ENCODE results near the gene RXFP4. TPM values are rescaled to one million over a fixed set of nuclear protein-coding genes. Genes with fewer than 3 reads are reported as not detected.

RXFP4 gene
- total and polyA plus RNA-seq, 9 of the 15 experiments (the other 6 are each of a cell fraction or from before 2014, with no cell fraction given): 0.64 TPM; not detected in 8

DNA sequence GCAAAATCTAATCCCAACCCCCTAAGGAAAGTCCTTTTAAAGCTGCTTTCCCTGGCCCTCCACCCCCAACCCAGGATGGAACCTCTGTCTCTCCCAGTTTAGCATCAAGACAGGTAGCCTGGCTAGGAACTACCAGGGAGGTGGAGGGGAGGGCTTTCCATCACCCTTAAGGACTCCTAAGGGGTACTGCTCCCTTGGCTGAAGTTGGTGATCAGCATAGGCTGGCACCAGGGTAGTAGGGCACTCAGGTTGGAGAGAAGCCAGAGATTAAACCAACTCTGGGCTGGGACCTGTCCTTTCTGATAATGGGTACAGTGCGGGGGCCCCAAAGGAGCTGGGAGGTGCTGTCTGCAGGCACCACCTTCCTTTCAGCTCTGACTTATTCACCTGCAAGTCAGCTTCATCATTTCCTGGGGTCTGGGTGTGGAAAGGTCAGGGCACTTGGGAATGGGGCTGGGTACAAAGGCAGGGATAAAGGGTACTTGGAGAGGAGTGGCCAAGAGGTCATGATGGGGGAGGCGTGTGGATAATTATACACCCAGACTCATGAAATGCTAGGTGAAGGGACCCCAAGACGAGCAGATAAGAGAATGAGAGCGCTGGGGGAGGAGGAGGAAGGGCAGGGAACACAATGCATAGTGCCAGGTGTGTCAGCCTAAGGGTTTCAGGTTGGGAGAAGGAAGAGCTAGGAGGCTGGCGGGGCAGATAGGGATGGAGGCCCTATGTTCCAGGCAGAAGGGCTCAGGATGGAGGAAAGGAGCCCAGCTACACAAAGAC, 35.7 kb downstream of the RXFP4 start (continued):
- TF ChIP-seq ZNF175 (CRISPR knock-in tag; IDR thresholded peaks at IDR 0.05; ENCODE audit: low read depth) (0 out of 2 replicates have a peak, but pooled peaks have one; percentile 22), NONO (IDR thresholded peaks at IDR 0.05; ENCODE audit: low read depth in 2 of 2, low read length in 1 of 2) (no peak), GTF2E2 (tag; IDR thresholded peaks at IDR 0.05) (peak; percentile 86; the same call in 1 of the 2 replicates)

DNA sequence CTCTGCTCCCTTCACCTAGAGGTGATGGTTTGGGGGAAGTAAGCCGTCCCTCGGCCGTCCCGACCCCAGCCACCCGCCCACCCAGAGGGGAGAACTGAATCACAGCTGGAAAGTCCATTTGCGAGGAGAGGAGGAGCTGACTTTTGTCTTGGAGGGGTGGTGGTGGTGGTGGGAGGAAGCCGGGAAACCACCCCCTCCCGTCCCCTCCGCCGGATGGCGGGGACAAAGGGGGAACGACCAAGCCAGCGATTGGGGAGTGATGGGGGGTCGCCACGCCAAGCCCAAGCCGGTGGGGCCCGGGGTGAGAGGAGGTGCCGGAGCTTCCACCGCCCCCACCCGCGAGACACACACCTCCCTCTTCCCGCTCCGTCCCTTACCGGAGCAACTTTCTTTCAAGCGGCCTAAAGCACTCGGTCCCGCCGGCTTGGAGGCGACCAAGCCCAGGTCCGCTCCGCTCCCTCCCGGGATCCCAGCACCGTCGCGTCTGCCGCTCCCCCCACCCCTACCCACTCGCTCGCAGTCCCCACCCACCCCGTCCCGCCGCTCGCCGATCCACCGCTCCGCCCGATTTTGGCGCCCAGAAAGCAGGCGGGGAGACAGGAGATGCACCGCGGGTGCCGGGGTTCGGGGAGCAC, 36.4 kb downstream of the RXFP4 start:
- Histone ChIP-seq H3K9me1 (ENCODE audit: control insufficient read depth, insufficient read depth, low read length) (no peaks in the 10 kb centered on the region), H3K4me1 (replicated peaks in 1 of 2; ENCODE audit: control insufficient read depth in 2 of 2, insufficient read depth in 2 of 2, low read length in 2 of 2) (peaks cover 54 to 70% of the 10 kb centered on the region in 2 experiments), H3K9me3 (replicated peaks; ENCODE audit: control insufficient read depth, insufficient read depth, low read depth, low read length) (no peaks in the 10 kb centered on the region), H3K4me2 (ENCODE audit: insufficient read depth, low read length) (peak overlapping the region; percentile 97), H2AFZ (ENCODE audit: low read depth, low read length) (peak overlapping the region; percentile 73), H3K36me3 (ENCODE audit: control insufficient read depth, insufficient read depth, low read length) (peaks cover 24% of the 10 kb centered on the region; the same call in 2 of the 3 replicates), H3K4me3 (peak overlapping the region; percentile 82), H4K20me1 (replicated peaks; ENCODE audit: control insufficient read depth, insufficient read depth, low read length) (peaks cover 8% of the 10 kb centered on the region; the same call in 1 of the 2 replicates), H3K27ac (ENCODE audit: extremely low read depth, low read depth, low read length) (peak overlapping the region; percentile 93), H3K79me2 (ENCODE audit: control insufficient read depth, insufficient read depth, low read length) (peaks cover 94% of the 10 kb centered on the region), H3K9ac (ENCODE audit: insufficient read depth in 1 of 2, low read depth in 2 of 2, low read length in 2 of 2) (peak overlapping the region; percentile 89 to 97), H3K27me3 (ENCODE audit: control insufficient read depth in 2 of 2, insufficient read depth in 2 of 2, low read length in 2 of 2) (no peaks in the 10 kb centered on the region)
- TSS peak; percentile 28 for BruUV-seq (replicated peaks)
- WGBS (ENCODE audit: insufficient coverage, low coverage, missing lambda C conversion rate): 0% methylated on average over 16 of the region's 52 CpGs
- ATAC-seq: peak; percentile 38
- CTCF ChIA-PET (ENCODE audit: low intra/inter-chr PET ratio): no interaction called here
- DNase-seq (ENCODE audit: extremely low read depth in 1 of 4, low spot score in 3 of 4): peak; percentile 56 to 87 (median 78)
- intact Hi-C loops (cut with micrococcal nuclease): no loop called here
- POLR2A ChIA-PET: interaction anchor here (0.6 to 8.5 kb wide), 11 partner anchors 10 to 480 kb away, joined by 3 to 50 read pairs (median 5); partner anchors contain the start of gene SYT11
- in situ Hi-C loops (cut with MboI): no loop called here
- no peak for FAIRE-seq
- peak; percentile 44 for TF ChIP-seq RB1 (IDR thresholded peaks at IDR 0.05; ENCODE audit: low read depth)
- TF ChIP-seq MAZ (CRISPR knock-in tag; conservative IDR thresholded peaks at IDR 0.05 in 1 of 2, IDR thresholded peaks at IDR 0.05 in 1 of 2): 0 out of 4 replicates have a peak, but pooled peaks of 1 of the 2 experiments have one; percentile 14
- TF ChIP-seq ZNF143 (CRISPR knock-in tag; IDR thresholded peaks at IDR 0.05): no peak
- no peak for TF ChIP-seq ZNF445 (CRISPR knock-in tag; IDR thresholded peaks at IDR 0.05; ENCODE audit: low read depth)
- TF ChIP-seq, protein P1, sequence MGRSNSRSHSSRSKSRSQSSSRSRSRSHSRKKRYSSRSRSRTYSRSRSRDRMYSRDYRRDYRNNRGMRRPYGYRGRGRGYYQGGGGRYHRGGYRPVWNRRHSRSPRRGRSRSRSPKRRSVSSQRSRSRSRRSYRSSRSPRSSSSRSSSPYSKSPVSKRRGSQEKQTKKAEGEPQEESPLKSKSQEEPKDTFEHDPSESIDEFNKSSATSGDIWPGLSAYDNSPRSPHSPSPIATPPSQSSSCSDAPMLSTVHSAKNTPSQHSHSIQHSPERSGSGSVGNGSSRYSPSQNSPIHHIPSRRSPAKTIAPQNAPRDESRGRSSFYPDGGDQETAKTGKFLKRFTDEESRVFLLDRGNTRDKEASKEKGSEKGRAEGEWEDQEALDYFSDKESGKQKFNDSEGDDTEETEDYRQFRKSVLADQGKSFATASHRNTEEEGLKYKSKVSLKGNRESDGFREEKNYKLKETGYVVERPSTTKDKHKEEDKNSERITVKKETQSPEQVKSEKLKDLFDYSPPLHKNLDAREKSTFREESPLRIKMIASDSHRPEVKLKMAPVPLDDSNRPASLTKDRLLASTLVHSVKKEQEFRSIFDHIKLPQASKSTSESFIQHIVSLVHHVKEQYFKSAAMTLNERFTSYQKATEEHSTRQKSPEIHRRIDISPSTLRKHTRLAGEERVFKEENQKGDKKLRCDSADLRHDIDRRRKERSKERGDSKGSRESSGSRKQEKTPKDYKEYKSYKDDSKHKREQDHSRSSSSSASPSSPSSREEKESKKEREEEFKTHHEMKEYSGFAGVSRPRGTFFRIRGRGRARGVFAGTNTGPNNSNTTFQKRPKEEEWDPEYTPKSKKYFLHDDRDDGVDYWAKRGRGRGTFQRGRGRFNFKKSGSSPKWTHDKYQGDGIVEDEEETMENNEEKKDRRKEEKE (IDR thresholded peaks at IDR 0.05; ENCODE audit: borderline replicate concordance in 1 of 2, control insufficient read depth in 1 of 2, low read depth in 2 of 2, low read length in 1 of 2): no peak
- TF ChIP-seq, protein P2, sequence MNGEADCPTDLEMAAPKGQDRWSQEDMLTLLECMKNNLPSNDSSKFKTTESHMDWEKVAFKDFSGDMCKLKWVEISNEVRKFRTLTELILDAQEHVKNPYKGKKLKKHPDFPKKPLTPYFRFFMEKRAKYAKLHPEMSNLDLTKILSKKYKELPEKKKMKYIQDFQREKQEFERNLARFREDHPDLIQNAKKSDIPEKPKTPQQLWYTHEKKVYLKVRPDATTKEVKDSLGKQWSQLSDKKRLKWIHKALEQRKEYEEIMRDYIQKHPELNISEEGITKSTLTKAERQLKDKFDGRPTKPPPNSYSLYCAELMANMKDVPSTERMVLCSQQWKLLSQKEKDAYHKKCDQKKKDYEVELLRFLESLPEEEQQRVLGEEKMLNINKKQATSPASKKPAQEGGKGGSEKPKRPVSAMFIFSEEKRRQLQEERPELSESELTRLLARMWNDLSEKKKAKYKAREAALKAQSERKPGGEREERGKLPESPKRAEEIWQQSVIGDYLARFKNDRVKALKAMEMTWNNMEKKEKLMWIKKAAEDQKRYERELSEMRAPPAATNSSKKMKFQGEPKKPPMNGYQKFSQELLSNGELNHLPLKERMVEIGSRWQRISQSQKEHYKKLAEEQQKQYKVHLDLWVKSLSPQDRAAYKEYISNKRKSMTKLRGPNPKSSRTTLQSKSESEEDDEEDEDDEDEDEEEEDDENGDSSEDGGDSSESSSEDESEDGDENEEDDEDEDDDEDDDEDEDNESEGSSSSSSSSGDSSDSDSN (IDR thresholded peaks at IDR 0.05; ENCODE audit: borderline replicate concordance in 1 of 2, low read depth in 2 of 2, low read length in 2 of 2): peak in 1 of 2 experiments; percentile 64; a peak in 2 of 4 replicates
- no peak for TF ChIP-seq CHCHD3 (CRISPR knock-in tag; IDR thresholded peaks at IDR 0.05)
